ENCODE data around the gene CXorf49. TPM values are rescaled to one million over a fixed set of nuclear protein-coding genes. Genes with fewer than 3 reads are reported as not detected.

Gene CXorf49
- total RNA-seq, 2 donors from 2014 or later: not detected

DNA sequence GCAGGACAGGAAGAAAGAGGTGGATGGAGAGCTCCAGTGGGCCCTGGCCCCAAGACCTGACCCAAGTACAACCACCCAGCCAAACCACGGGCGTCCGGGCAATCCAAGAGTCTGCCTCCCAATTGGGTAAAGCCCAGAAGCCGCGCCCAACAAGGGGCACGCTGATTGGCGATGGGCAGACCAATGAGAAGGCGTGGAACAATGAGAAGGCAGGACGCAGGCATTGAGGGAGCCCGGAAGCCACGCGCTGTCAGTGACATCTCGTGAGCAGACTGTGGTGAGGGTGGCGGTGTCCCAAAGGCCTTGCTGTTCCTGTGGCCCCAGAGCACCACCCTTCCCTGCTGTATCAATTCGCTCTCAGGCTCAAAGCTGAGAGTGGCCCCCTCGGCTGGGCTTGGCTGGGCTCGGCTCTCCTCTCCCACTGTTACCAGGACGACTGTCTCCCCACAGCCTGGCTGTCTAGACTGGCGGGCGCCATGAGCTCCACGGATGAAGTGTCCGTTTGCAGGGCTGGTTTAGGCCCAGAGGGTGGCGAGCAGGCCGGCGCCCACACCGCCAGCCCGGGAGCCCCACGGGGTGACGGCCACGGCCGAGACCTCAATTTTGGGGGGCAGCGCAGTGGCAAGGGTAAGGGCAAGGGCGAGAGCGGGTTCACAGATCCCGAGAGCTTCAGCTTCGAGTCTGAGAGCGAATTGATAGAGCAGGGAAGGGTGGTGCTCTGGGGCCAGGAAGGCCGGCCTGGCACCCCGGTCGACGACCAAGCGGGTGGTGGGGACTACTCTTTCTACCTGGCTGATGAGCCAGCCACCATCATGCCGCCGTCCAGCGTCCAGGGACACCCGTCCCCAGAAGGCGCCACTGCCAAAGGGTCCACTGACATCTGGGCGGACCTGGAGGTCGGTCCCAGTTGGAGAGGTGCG lies 50.5 kb downstream of the CXorf49 start, which contains the start of gene LOC101059915:
Gene LOC101059915 (plus strand): TSS at position 219 of the 920 bp plus-strand sequence.
- H3K4me3 ChIP-seq: no peak within 1 kb of the TSS
- no peaks in the 10 kb centered on the region for H3K4me1 ChIP-seq (ENCODE audit: control insufficient read depth in 1 of 2, low read depth in 2 of 2)
- ATAC-seq (ENCODE audit: insufficient number of reproducible peaks, low FRiP score, low read depth): no peak
- TF ChIP-seq, protein P1, sequence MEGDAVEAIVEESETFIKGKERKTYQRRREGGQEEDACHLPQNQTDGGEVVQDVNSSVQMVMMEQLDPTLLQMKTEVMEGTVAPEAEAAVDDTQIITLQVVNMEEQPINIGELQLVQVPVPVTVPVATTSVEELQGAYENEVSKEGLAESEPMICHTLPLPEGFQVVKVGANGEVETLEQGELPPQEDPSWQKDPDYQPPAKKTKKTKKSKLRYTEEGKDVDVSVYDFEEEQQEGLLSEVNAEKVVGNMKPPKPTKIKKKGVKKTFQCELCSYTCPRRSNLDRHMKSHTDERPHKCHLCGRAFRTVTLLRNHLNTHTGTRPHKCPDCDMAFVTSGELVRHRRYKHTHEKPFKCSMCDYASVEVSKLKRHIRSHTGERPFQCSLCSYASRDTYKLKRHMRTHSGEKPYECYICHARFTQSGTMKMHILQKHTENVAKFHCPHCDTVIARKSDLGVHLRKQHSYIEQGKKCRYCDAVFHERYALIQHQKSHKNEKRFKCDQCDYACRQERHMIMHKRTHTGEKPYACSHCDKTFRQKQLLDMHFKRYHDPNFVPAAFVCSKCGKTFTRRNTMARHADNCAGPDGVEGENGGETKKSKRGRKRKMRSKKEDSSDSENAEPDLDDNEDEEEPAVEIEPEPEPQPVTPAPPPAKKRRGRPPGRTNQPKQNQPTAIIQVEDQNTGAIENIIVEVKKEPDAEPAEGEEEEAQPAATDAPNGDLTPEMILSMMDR (IDR thresholded peaks at IDR 0.05): no peak
- no peaks in the 10 kb centered on the region for H3K36me3 ChIP-seq
- H3K9me3 ChIP-seq: no peaks in the 10 kb centered on the region
- DNase-seq (ENCODE audit: low spot score): no peak
- H3K27ac ChIP-seq: no peak within 1 kb of the TSS
- no peaks in the 10 kb centered on the region for H3K27me3 ChIP-seq (replicated peaks; ENCODE audit: insufficient read depth)

DNA sequence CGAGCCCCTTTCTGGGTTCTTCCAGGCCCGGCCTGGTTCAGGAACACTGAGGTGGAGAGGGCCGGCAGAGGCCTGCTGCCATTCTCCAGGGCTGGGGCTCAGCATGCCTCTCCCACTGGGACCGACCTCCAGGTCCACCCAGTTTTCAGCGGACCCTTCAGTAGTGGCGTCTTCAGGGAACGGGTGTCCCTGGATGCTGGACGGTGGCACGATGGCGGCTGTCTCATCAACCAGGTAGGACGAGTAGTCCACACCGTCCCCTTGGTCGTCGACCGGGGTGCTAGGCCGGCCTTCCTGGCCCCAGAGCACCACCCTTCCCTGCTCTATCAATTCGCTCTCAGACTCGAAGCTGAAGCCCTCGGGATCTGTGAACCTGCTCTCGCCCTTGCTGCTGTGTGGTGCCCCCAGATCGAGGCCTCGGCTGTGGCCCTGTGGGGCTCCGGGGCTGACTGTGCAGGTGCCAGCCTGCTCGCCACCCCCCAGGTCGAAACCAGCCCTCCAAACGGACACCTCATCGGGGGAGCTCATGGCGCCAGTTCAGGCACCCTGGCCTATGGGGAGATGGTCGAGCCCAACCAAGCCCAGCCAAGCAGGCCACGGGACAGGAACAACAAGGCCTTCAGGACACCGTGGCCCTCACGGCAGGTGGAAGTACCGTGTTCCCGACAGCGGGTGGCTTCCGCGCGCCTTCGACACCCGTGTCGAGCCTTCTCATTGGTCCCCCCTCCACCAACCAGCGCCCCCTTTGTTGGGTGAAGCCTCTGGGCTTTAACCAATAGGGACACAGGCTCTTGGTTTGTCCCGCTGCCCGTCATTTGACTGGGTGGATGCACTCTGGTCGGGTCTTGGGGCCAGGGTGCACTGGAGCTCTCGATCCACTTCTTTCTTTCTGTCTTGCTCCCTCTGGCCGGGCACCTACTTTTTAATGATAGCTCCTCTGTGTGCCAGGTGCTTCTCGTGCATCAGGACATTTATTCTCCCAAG lies 51.6 kb downstream of the CXorf49 start:
- no peak overlapping the region for H3K4me3 ChIP-seq
- DNase-seq (ENCODE audit: low spot score) (no peak), ATAC-seq (ENCODE audit: insufficient number of reproducible peaks, low FRiP score, low read depth) (no peak)

DNA sequence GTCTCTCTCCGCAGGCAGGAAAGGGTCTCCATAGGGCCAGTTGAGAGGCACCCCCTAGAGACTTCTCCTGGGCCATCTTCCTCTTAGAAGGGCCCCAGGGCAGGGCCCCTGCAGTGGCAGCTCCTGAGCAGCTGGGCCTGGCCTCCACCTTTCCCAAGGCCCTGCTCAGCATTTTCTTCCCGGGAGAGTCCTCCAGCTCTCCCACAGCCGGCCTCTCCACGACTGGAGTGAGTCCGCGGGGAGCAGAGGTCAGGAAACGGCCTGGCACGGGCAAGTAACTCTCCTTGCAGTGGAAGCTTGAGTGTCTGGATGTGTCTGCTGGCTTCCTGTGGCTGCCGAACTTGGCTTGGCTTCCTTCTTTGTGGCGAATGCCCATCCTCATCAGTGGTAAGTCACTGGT lies 52.3 kb downstream of the CXorf49 start:
- Histone ChIP-seq H3K9me3 (no peaks in the 10 kb centered on the region), H3K4me3 (no peak overlapping the region), H3K4me1 (ENCODE audit: control insufficient read depth in 1 of 2, low read depth in 2 of 2) (no peaks in the 10 kb centered on the region), H3K36me3 (no peaks in the 10 kb centered on the region), H3K27ac (no peak overlapping the region), H3K27me3 (replicated peaks; ENCODE audit: insufficient read depth) (no peaks in the 10 kb centered on the region)
- TF ChIP-seq, protein P1 (IDR thresholded peaks at IDR 0.05): no peak
- DNase-seq (ENCODE audit: low spot score) (no peak), ATAC-seq (ENCODE audit: insufficient number of reproducible peaks, low FRiP score, low read depth) (no peak)

More for the DNA sequence above, 51.6 kb downstream of the CXorf49 start:
- Histone ChIP-seq H3K9me3 (no peaks in the 10 kb centered on the region), H3K27ac (no peak overlapping the region), H3K36me3 (no peaks in the 10 kb centered on the region), H3K4me1 (ENCODE audit: control insufficient read depth in 1 of 2, low read depth in 2 of 2) (no peaks in the 10 kb centered on the region), H3K27me3 (replicated peaks; ENCODE audit: insufficient read depth) (no peaks in the 10 kb centered on the region)
- TF ChIP-seq, protein P1 (IDR thresholded peaks at IDR 0.05): no peak

DNA sequence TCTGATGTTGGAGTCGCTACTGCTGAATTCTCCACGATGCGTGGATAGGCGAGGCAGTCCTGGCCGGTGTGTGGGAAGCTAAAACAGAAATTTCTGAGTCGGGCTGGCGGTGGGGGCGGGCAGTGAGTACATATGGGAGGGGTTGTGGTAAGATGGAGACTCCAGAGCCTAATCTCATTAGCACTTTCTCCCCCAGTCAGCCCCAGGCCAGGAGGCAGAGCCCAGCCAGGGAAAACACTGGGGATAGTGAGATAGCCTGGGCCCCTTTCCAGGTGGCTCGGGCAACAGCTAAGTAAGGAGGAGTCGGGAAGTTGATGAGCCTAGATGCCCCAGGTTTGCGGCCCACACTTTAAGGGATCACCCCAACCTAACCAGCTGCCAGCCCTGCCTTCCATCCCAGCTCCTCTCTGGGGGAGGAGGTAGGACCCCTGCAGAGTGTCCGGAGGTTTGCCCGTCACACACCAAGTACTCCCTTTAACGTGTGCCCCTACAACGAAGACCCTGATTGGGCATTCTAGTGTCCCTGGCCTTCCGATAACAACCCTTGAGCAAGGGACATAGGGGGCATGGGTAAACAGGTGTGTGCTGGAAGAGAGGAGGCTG lies 53.1 kb downstream of the CXorf49 start:
- DNase-seq (ENCODE audit: low spot score) (no peak), ATAC-seq (ENCODE audit: insufficient number of reproducible peaks, low FRiP score, low read depth) (no peak)
- no peaks in the 10 kb centered on the region for H3K4me1 ChIP-seq (ENCODE audit: control insufficient read depth in 1 of 2, low read depth in 2 of 2)
- H3K27ac ChIP-seq: no peak overlapping the region
- TF ChIP-seq, protein P1 (IDR thresholded peaks at IDR 0.05): no peak
- no peaks in the 10 kb centered on the region for H3K36me3 ChIP-seq
- no peaks in the 10 kb centered on the region for H3K9me3 ChIP-seq
- no peak overlapping the region for H3K4me3 ChIP-seq
- no peaks in the 10 kb centered on the region for H3K27me3 ChIP-seq (replicated peaks; ENCODE audit: insufficient read depth)

Other genes starting within 250 kb of the CXorf49 start
- gene OGT, start 185.2 kb downstream of the CXorf49 start, total RNA-seq: 100 to 1,000 TPM; 196 to 258 TPM
- gene GCNA, start 139.8 kb downstream of the CXorf49 start, total RNA-seq: 1 to 10 TPM; 5.1 to 5.4 TPM
- under 1 TPM in 1 of 2 donors, not detected in 1; 0.99 TPM for gene CXCR3, start 99.8 kb downstream of the CXorf49 start, total RNA-seq
- gene CXorf49B, start 45.1 kb upstream of the CXorf49 start, total RNA-seq: not detected
- gene NHSL2, start 192.6 kb upstream of the CXorf49 start, total RNA-seq: 10 to 100 TPM; 15.0 to 16.5 TPM